GM12878 (cell line): ENCODE data around the gene INPP5D. TPM values are rescaled to one million over a fixed set of nuclear protein-coding genes. Genes with fewer than 3 reads are reported as not detected.

Source experiments
- ATAC-seq: fragments of 200-7000 bp; cut with Tn5 transposase; 3 replicates; pipeline ENCODE4 v1.9.1; 2020; ENCODE audit warnings: mild to moderate bottlenecking, moderate library complexity
- BruUV-seq: library from RNA; stranded (reverse); fragments of 400-500 nt; replicated peaks from 2 replicates; lab custom pipeline; 2021; lab: Mats Ljungman, UMichigan
- CTCF ChIA-PET: fragments of 300-600 bp; sonication (Branson Sonifier 250); formaldehyde crosslinking; extraction: SDS; loops from one replicate; lab custom pipeline; 2021; ENCODE audit warnings: inconsistent platforms; lab: Yijun Ruan, JAX
- POLR2A ChIA-PET: fragments of 350-600 bp; formaldehyde crosslinking; extraction: SDS; loops from one replicate; lab custom pipeline; 2021; ENCODE audit warnings: inconsistent platforms; lab: Charles Lee
- RAD21 ChIA-PET: fragments of 300-600 bp; sonication (Branson Sonifier 250); formaldehyde crosslinking; loops from one replicate; lab custom pipeline; 2023; ENCODE audit warnings: antibody characterized with exemption; ENCODE audit not compliant: unreplicated experiment; lab: Charles Lee
- SMC1A ChIA-PET: fragments of 300-600 bp; sonication (Branson Sonifier 250); formaldehyde crosslinking; loops from one replicate; lab custom pipeline; 2023; ENCODE audit not compliant: unreplicated experiment, uncharacterized antibody; lab: Charles Lee
- DNase-seq: peaks from one replicate; pipeline ENCODE4 v3.0.0-alpha.2; 2011; ENCODE audit warnings: low read depth, low spot score
- FAIRE-seq: peaks from 3 replicates; lab custom pipeline; 2011; peaks lifted over from hg19 to GRCh38; lab: Jason Lieb, UNC
- H2AFZ ChIP-seq: 2 replicates; pipeline ENCODE4 v1.6.0; 2011; ENCODE audit warnings: low read depth, low read length, control low read depth; ENCODE audit not compliant: control insufficient read depth
- H3K27ac ChIP-seq: 2 replicates; pipeline ENCODE4 v1.5.1; 2011; ENCODE audit warnings: control low read depth; ENCODE audit not compliant: control insufficient read depth, insufficient read depth
- H3K27me3 ChIP-seq, 2 experiments: replicated peaks in 1 of 2; 2 replicates each; pipeline versions ENCODE4 v1.6.0 to v1.6.1; 2011; ENCODE audit warnings: low read length in 1 of 2; ENCODE audit not compliant: control insufficient read depth in 2 of 2, insufficient read depth in 2 of 2
- H3K36me3 ChIP-seq, 2 experiments: 2 replicates each; pipeline ENCODE4 v1.5.1; 2011; ENCODE audit warnings: low read length in 1 of 2; ENCODE audit not compliant: control insufficient read depth in 2 of 2, insufficient read depth in 2 of 2
- H3K4me1 ChIP-seq: 2 replicates; pipeline ENCODE4 v1.6.1; 2011; ENCODE audit warnings: mild to moderate bottlenecking, low read length, moderate library complexity, mixed read lengths; ENCODE audit not compliant: control insufficient read depth, insufficient read depth
- H3K4me2 ChIP-seq: 2 replicates; pipeline ENCODE4 v1.6.0; 2011; ENCODE audit warnings: control low read depth; ENCODE audit not compliant: control insufficient read depth, insufficient read depth
- H3K4me3 ChIP-seq: fragments of 200-600 bp; sonication (generic); 2 replicates; pipeline ENCODE4 v1.5.1; 2016
- H3K79me2 ChIP-seq: 2 replicates; pipeline ENCODE4 v1.6.0; 2011; ENCODE audit warnings: low read length; ENCODE audit not compliant: control insufficient read depth, insufficient read depth
- H3K9ac ChIP-seq: 2 replicates; pipeline ENCODE4 v1.8.0; 2011; ENCODE audit warnings: low read length, control low read depth, mixed read lengths; ENCODE audit not compliant: control insufficient read depth, insufficient read depth
- H3K9me3 ChIP-seq: replicated peaks from 3 replicates; pipeline ENCODE4 v1.5.1; 2011; ENCODE audit warnings: mild to moderate bottlenecking, low read length; ENCODE audit not compliant: control insufficient read depth, insufficient read depth
- H4K20me1 ChIP-seq: 2 replicates; pipeline ENCODE4 v1.6.0; 2011; ENCODE audit not compliant: control insufficient read depth, insufficient read depth
- CBFB ChIP-seq: IDR thresholded peaks from 2 replicates; pipeline ENCODE4 v1.6.1; 2016; ENCODE audit warnings: antibody characterized with exemption, low read depth
- DPF2 ChIP-seq: fragments of 450-650 bp; IDR thresholded peaks from 2 replicates; pipeline ENCODE4 v1.6.1; 2017; ENCODE audit warnings: mild to moderate bottlenecking
- EED ChIP-seq: sonication (generic); IDR thresholded peaks from 2 replicates; pipeline ENCODE4 v1.6.1; 2016; ENCODE audit warnings: antibody characterized with exemption, low read depth
- EP300 ChIP-seq, 2 experiments: fragments of 150-350 bp in 1 of 2; IDR thresholded peaks; 2 replicates each; pipeline ENCODE4 v1.6.1; 2011 to 2012; ENCODE audit warnings: low read depth in 2 of 2, low read length in 2 of 2, borderline replicate concordance in 1 of 2, improper control_type of control experiment in 1 of 2, inconsistent platforms in 1 of 2; ENCODE audit not compliant: control insufficient read depth in 1 of 2
- ETV6 ChIP-seq, 2 experiments: fragments of 450-650 bp in 1 of 2; IDR thresholded peaks in 1 of 2; conservative IDR thresholded peaks in 1 of 2; 2 replicates each; pipeline ENCODE4 v1.6.1; 2014; ENCODE audit warnings: antibody characterized with exemption in 1 of 2, borderline replicate concordance in 1 of 2, low read depth in 1 of 2, mild to moderate bottlenecking in 1 of 2, moderate library complexity in 1 of 2
- IKZF1 ChIP-seq: fragments of 450-650 bp; conservative IDR thresholded peaks from 2 replicates; pipeline ENCODE4 v1.6.1; 2017; ENCODE audit warnings: antibody characterized with exemption, mild to moderate bottlenecking
- IKZF2 ChIP-seq, 2 experiments: fragments of 450-650 bp; IDR thresholded peaks; 2 replicates each; pipeline ENCODE4 v1.6.1; 2017; ENCODE audit warnings: mild to moderate bottlenecking in 2 of 2, moderate library complexity in 2 of 2
- KLF5 ChIP-seq: fragments of 450-650 bp; IDR thresholded peaks from 2 replicates; pipeline ENCODE4 v1.6.1; 2014; ENCODE audit warnings: mild to moderate bottlenecking; ENCODE audit not compliant: partially characterized antibody
- MEF2B ChIP-seq: fragments of 450-650 bp; IDR thresholded peaks from 2 replicates; pipeline ENCODE4 v1.6.1; 2018; ENCODE audit warnings: mild to moderate bottlenecking, moderate library complexity; ENCODE audit not compliant: partially characterized antibody, poor library complexity, severe bottlenecking
- NR2F1 ChIP-seq: fragments of 450-650 bp; conservative IDR thresholded peaks from 2 replicates; pipeline ENCODE4 v1.6.1; 2017; ENCODE audit warnings: mild to moderate bottlenecking
- RB1 ChIP-seq: fragments of 450-650 bp; formaldehyde crosslinking; IDR thresholded peaks from 2 replicates; pipeline ENCODE4 v1.6.1; 2017; ENCODE audit warnings: mild to moderate bottlenecking, borderline replicate concordance
- RBBP5 ChIP-seq: fragments of 200-600 bp; sonication (generic); conservative IDR thresholded peaks from 2 replicates; pipeline ENCODE4 v1.6.1; 2016
- RUNX3 ChIP-seq: IDR thresholded peaks from 2 replicates; pipeline ENCODE4 v1.6.1; 2012; ENCODE audit warnings: low read length, inconsistent platforms
- SPI1 ChIP-seq: IDR thresholded peaks from 2 replicates; pipeline ENCODE4 v1.6.1; 2011; ENCODE audit warnings: low read depth, mild to moderate bottlenecking, low read length, moderate library complexity, borderline replicate concordance; ENCODE audit not compliant: insufficient read depth
- SRF ChIP-seq, 2 experiments: IDR thresholded peaks; 2 replicates each; pipeline ENCODE4 v1.6.1; 2011; ENCODE audit warnings: low read depth in 2 of 2, low read length in 2 of 2, mild to moderate bottlenecking in 1 of 2, moderate library complexity in 1 of 2
- ZNF207 ChIP-seq: fragments of 450-650 bp; IDR thresholded peaks from 2 replicates; pipeline ENCODE4 v1.6.1; 2014; ENCODE audit warnings: antibody characterized with exemption, mild to moderate bottlenecking, borderline replicate concordance
- WGBS: methylation state at CpG from one replicate; pipeline ENCODE4 v1.1.6; 2016; ENCODE audit warnings: low lambda C conversion rate; ENCODE audit not compliant: insufficient replicate concordance, insufficient coverage; ENCODE audit errors: missing lambda C conversion rate; 5-methylcytosine and 5-hydroxymethylcytosine counted together
- in situ Hi-C: fragments of 300-500 bp; cut with MboI; formaldehyde crosslinking; loops from 9 replicates; pipeline ENCODE4 v1.14.3; 2018; ENCODE audit warnings: mixed read lengths
- intact Hi-C: fragments of 100-400 bp; cut with micrococcal nuclease; formaldehyde crosslinking; loops from one replicate; pipeline ENCODE4 v1.14.2; 2022; ENCODE audit not compliant: unreplicated experiment
- polyA plus RNA-seq, 11 experiments: library from polyadenylated mRNA; depleted of rRNA in 4 of 11; unstranded in 6 of 11; stranded (reverse) in 5 of 11; fragments of >200 nt; fragmentation: Nextera tagmentation in 4 of 11; fragmentation: Illumina TruSeq in 1 of 11; extraction: Ambion mirVana in 4 of 11; extraction: Trizol in 1 of 11; gene quantifications; 1 replicate in 1 of 11; 2 replicates in 10 of 11; pipeline versions ENCODE4 v1.2.1 to v1.2.3, GENCODE V29; 2011 to 2016; ENCODE audit warnings: inconsistent platforms in 2 of 11, missing spikeins in 2 of 11, low read depth in 1 of 11
- total RNA-seq, 4 experiments: library from RNA; depleted of rRNA in 3 of 4; stranded (reverse); fragments of >200 nt in 3 of 4; fragmentation: Illumina TruSeq in 1 of 4; extraction: Trizol in 1 of 4; gene quantifications; 2 replicates each; pipeline versions ENCODE4 v1.2.1 to v1.2.3, GENCODE V29; 2013 to 2021
- TF ChIP-seq, protein P1 (sequence below): fragments of 150-350 bp; IDR thresholded peaks from 2 replicates; pipeline ENCODE4 v1.6.1; 2016; ENCODE audit warnings: low read depth, low read length

Gene INPP5D
- total and polyA plus RNA-seq, 10 of the 15 experiments (the other 5 are each of a cell fraction or from before 2014, with no cell fraction given): 11.8 to 139 (median 88.8) TPM

DNA sequence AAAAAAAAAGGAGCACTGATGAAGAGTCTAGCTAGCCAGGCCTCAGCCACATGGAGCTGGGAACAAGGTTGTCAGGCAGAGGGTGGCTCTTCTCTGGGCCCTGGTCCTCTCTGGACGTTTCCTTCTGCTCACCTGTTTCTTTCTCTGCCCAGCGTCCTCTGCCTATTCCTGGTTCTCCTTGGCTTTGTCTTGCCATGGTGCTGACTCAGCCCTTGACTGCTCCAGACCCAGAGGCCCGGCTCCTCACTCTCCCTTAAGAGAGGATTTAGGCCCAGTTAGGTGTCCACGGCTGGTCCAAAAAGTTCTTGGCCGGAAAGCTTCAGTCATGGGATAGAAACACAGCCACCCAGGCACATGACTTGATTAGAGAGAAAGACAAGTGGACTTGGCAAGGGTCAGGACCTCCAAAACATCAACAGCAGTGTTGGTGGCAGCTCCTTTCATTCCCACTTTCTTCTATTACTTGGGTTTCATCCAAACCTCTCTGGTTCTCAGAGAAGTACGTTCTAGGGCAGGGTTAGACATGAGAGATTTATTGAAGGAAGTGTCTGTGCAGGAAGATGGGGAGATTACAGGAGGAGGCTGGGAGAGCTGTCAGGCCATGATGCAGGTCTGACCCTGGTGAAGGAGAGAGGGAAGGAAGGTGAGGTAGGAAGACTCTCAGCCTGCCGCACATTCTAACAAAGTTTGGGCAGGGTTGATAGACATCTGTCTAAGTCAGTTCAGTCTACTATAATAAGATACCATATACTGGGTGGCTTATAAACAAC lies 176.9 kb downstream of the INPP5D start (continued):
- TF ChIP-seq, protein P1, sequence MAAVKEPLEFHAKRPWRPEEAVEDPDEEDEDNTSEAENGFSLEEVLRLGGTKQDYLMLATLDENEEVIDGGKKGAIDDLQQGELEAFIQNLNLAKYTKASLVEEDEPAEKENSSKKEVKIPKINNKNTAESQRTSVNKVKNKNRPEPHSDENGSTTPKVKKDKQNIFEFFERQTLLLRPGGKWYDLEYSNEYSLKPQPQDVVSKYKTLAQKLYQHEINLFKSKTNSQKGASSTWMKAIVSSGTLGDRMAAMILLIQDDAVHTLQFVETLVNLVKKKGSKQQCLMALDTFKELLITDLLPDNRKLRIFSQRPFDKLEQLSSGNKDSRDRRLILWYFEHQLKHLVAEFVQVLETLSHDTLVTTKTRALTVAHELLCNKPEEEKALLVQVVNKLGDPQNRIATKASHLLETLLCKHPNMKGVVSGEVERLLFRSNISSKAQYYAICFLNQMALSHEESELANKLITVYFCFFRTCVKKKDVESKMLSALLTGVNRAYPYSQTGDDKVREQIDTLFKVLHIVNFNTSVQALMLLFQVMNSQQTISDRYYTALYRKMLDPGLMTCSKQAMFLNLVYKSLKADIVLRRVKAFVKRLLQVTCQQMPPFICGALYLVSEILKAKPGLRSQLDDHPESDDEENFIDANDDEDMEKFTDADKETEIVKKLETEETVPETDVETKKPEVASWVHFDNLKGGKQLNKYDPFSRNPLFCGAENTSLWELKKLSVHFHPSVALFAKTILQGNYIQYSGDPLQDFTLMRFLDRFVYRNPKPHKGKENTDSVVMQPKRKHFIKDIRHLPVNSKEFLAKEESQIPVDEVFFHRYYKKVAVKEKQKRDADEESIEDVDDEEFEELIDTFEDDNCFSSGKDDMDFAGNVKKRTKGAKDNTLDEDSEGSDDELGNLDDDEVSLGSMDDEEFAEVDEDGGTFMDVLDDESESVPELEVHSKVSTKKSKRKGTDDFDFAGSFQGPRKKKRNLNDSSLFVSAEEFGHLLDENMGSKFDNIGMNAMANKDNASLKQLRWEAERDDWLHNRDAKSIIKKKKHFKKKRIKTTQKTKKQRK: no peak
- TF ChIP-seq SRF (IDR thresholded peaks at IDR 0.05; ENCODE audit: low read depth in 2 of 2, low read length in 2 of 2): no peak
- TF ChIP-seq, all 136 proteins: peak for 0

DNA sequence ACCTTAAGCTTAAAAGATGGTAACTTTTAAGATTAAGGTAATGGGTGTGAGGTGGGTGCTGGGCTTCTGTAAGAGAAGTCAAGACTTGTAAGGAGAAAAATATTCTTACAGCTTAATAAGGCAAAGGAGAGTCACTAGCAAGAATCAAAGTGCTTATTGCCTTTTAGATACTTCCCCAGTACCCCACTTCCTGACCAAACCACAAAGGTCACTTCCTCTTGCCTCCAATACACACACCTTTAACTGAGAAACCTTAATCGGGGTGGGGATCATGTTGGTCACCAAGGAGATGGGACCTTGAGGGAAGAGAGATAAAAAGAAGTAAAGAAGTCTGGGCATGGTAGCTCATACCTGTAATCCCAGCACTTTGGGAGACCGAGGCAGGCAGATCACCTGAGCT lies 180.8 kb downstream of the INPP5D start:
- BruUV-seq: no TSS peak
- H3K9me3 ChIP-seq: no peaks in the 10 kb centered on the region
- H3K4me1 ChIP-seq: peaks cover 19% of the 10 kb centered on the region
- H3K79me2 ChIP-seq: no peaks in the 10 kb centered on the region
- peak; percentile 81 for ATAC-seq
- peak; percentile 89 for FAIRE-seq
- CTCF ChIA-PET: interaction anchor here (0.9 to 2.1 kb wide), 5 partner anchors 10 to 212 kb away, joined by 3 to 14 read pairs (median 5); no protein-coding TSS in a partner anchor
- SMC1A ChIA-PET: interaction anchor here (0.7 to 2.0 kb wide), 10 partner anchors 9 to 570 kb away, joined by 3 to 11 read pairs (median 4); no protein-coding TSS in a partner anchor
- POLR2A ChIA-PET: interaction anchor here (0.6 to 1.5 kb wide), 3 partner anchors 9 to 127 kb away, joined by 3 to 5 read pairs (median 5); no protein-coding TSS in a partner anchor
- H3K36me3 ChIP-seq: no peaks in the 10 kb centered on the region
- DNase-seq: peak; percentile 53
- in situ Hi-C loops: no loop called here
- no peak overlapping the region for H3K4me3 ChIP-seq
- no peak overlapping the region; the same call in 1 of the 2 replicates for H3K9ac ChIP-seq
- TF ChIP-seq NR2F1 (peak; percentile 94), EP300 (IDR thresholded peaks at IDR 0.05; ENCODE audit: borderline replicate concordance in 1 of 2, control insufficient read depth in 1 of 2, low read depth in 2 of 2, low read length in 2 of 2) (0 out of 4 replicates have a peak, but pooled peaks of 1 of the 2 experiments have one; percentile 44), IKZF1 (peak; percentile 42; the same call in 1 of the 2 replicates), IKZF2 (IDR thresholded peaks at IDR 0.05) (peak; percentile 19 to 38; a peak in 3 of 4 replicates), RUNX3 (peak; percentile 94), KLF5 (no peak), DPF2 (0 out of 2 replicates have a peak, but pooled peaks have one; percentile 28), MEF2B (peak; percentile 14), CBFB (0 out of 2 replicates have a peak, but pooled peaks have one; percentile 44), SPI1 (peak; percentile 87), RB1 (no peak), ETV6 (conservative IDR thresholded peaks at IDR 0.05 in 1 of 2, IDR thresholded peaks at IDR 0.05 in 1 of 2; ENCODE audit: borderline replicate concordance in 1 of 2, low read depth in 1 of 2) (peak in 1 of 2 experiments; percentile 89; a peak in 2 of 4 replicates), ZNF207 (no peak), EED (no peak), RBBP5 (no peak)
- RAD21 ChIA-PET: interaction anchor here (0.6 to 2.4 kb wide), 6 partner anchors 8 to 181 kb away, joined by 3 to 7 read pairs (median 5); partner anchors contain the start of gene INPP5D
- no peaks in the 10 kb centered on the region for H3K27me3 ChIP-seq
- H4K20me1 ChIP-seq: no peaks in the 10 kb centered on the region
- peak overlapping the region; percentile 77 for H3K4me2 ChIP-seq
- peak overlapping the region; percentile 53 for H2AFZ ChIP-seq
- WGBS: 30% methylated on average over 2 of the region's 2 CpGs
- H3K27ac ChIP-seq: 0 out of 2 replicates have a peak overlapping the region, but pooled peaks have one; percentile 4
- intact Hi-C loops: no loop called here
